Activated CD4-positive, alpha-beta T cell treated with anti-CD3 and anti-CD28 coated beads, Interleukin-2, Interleukin-4, amounts not matched to agents 100 ng/mL and 50 ng/mL, durations not matched to agents 16 hours and 8 hours (primary cell): Measurements from ENCODE around the gene FCRL4.
A peak's percentile ranks its signal among the peaks of the same experiment; 100 is the strongest.

Experiments
- DNase-seq: peaks from one replicate; pipeline ENCODE4 v3.0.0-alpha.2; 2020; ENCODE audit warnings: low spot score

FCRL4 gene

DNA sequence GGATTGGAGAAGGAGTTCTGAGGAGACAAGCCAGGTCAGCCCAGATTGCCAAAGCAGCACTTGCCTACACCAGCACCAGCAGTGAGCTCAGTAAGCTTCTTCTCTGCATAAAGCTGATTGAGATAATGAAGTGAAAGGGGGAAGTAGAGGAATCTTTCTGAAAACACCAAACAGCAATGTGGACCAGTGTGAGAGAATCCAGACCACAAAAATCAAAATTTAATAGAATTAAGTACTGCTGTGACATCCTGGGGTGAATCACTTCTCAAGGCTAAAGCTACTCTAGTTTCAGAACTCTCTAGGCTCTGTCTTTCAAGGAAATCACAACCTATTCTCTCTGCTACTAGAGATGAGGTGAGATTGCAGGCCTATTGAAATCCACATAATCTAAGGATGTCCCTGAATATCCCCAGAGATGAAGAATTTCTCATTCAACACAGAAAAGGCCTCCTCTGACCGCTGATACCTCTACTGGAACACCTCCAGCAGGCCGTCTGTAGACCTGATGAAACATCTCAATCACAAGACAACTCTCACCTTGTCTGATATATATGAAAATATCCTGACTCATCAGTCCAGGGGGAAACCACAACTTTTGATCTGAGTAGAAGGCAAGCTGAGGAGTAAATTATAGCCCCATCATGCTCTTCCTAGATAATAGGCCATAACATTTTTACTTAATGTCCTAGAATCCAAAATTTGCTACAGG lies at the start of gene FCRL4:
FCRL4 (minus strand) TSS at position 127 of the 709 bp plus-strand sequence. CDS start 141 bp downstream, outside the sequence.
- DNase-seq, result peak; percentile 32

DNA sequence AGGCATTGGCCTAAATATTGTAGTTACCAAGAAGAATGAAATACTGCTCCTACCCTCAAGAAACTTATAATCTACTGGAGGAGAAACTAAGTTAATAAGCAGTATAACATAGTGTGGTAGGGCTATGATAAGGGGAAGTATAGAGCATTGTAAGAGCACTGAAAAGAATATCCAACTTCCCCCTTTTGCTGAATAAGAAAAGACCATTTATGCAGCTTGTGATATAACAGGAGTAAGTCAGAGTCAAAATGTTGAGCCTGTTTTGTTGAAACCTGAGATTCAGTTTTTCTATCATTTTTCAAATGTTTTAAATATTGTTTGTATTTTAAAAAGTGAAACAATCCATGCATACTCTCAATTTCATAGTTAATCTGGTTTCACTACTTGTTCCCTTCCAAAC lies 48.3 kb upstream of the FCRL4 start:
- no peak for DNase-seq

DNA sequence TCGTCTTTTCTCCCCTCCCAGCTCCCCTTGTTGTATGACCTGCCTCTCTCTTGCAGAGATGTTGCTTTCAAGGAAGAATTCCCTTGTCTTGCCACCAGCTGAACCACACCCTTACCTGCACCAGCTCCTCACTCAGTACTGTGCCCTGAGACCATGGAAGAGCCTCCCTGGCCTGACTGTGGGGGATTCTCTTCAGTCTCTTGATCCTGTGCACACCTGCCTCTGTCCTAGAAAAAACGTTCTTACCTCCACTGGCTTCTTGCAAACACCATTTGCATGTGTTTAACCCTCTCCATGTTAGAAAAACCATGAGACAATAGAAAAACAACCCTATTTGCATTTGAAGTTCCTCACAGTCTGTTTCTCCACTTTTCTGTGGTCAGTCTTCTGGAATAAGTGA lies 43.3 kb upstream of the FCRL4 start:
- DNase-seq, result no peak

DNA sequence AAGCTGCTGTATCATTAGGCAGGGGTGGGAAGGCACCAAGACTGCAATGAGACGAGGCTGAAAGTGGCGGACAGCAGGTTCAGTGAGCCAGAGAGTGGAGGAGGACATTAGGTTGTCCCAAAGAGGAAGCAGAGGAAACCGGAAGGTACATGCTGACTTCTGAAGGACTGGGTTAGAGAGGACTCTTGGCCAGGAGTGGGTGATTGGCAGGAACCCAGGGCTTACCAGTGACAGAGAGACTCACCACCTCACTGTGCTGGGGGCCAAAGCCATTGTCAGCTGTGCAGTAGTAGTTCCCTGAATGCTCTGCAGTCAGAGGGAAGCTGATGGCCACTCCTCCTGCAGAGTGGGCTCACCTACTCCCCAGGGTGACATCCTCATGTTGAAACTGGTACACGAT lies 41.9 kb upstream of the FCRL4 start:
- DNase-seq, result no peak

DNA sequence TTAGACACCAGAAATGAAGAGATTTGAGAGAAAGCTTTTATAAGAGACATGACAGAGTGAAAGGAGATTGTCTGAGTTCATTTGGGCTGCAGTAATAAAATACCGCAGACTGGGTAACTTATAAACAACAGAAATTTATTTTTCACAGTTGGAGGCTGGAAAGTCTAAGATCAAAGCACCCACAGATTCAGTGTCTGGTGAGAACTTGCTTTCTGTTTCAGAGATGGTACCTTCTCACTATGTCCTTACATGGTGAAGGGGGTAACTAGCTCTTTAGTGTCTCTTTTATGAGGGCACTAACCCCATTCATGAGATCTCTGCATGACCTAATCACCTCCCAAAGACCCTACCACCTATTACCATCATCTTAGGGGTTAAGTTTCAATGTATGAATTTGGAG lies 30.9 kb upstream of the FCRL4 start:
- no peak for DNase-seq

DNA sequence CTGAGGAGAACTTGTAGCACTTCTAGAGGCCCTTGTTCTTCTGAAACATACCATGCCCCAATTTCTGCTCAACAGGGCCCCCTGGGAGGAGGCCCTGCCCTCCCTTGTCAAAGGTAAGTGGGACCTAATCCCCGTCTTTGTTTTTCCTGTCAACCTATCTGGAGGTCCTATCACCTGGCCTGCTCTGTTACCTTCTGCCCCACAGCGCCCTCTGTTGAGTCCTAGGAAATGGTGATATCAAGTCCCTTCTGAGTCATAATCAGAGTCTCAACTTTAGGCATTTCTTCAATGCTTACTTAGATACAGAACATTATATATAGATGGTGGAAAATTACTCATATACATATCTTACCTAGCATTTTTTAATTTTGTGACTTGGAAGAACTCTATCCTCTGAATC lies 28.2 kb upstream of the FCRL4 start:
- DNase-seq, result peak; percentile 33

DNA sequence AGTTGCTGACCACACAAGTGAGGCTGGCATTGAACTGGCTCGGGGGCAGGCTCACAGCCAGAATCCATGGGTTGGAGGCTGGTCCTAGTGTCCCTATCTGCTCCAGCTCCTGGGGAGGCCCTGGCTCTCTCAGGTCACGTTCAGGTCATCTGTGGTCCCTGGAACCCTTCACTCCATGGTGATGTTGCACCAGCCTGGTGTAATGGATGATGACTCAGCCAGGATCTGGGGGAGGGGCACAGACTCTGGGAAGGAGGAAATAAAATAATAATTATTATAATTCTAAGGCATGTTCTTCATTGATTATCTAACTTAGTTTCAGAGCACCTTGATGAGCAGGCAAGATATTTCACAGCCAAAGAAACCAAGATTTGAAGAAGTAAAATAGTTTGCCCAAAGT lies 26.6 kb upstream of the FCRL4 start:
- no peak for DNase-seq

DNA sequence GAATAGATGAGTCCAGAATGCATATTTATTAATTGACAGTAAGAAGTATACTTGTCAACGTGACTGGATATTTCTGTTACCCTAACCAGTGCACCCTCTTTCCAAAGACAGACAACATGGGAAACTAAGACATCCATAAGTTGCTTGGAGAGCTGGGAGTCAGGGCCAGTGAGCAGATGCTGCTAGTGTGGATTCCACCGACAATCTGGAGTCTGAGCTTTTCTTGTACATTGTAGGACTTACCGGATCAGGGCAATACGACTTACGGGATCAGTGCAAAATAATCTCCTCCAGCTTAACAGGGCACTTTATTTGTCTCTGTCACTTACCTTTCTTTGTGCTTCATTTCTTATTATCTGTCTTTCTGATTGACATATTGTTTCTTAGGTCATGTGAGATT lies 24.6 kb upstream of the FCRL4 start:
- DNase-seq, result no peak

DNA sequence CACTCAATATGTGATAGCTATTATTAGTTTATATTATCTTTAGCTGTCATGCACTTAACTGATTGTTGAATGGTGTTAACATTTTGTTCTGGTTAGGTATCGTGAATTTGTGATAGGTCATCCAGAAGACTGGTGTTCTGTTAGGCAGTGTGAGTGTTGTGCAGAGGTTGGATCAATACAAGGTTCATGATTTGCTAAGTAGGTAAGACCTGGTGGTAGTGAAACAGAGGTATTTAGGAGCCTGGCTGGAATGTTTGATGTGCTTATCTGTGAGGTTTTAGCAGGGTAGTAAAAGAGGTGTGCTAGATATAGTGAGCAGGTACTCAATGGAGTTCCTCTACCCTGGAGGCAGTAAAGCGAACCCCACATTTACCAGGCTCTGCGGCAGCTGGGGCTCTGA lies 20.3 kb upstream of the FCRL4 start:
- DNase-seq, result no peak

DNA sequence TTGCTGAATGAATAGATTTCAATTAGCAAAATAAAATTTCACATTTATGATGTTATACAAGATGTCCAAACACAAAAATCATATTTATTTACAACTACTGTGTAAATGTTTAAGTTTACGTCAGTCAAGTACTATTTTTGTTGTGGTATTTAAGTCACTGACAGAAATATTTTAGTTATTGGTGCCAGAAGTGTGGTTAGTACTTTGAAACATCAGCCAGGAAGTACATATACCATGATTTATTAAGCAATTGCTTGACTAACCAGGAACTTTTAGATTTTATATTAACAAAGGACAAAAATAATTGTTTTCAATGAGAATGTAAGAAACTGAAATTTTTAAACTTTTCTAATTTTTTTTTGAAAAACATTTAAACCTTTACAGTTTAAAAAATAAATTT lies 2.4 kb upstream of the FCRL4 start:
- DNase-seq, result no peak

DNA sequence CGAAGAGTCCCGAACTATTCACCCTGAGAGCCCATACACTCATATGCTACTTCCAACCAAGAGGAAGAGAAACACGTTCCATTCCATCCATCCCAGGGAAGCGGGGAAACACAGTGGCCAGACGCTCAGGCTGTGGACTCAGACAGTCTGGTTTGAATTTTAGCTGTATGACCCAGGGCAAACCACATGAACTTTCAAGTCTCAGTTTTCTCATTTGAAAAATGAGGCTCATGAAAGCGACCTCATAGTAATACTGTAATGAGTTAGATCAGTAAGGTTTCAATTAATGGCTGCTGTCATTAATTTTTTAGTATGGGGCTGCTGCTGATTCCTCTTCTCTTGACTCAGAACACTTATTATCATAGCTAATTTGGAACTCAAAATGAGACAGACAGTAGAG lies 1.5 kb downstream of the FCRL4 start:
- DNase-seq, result no peak

DNA sequence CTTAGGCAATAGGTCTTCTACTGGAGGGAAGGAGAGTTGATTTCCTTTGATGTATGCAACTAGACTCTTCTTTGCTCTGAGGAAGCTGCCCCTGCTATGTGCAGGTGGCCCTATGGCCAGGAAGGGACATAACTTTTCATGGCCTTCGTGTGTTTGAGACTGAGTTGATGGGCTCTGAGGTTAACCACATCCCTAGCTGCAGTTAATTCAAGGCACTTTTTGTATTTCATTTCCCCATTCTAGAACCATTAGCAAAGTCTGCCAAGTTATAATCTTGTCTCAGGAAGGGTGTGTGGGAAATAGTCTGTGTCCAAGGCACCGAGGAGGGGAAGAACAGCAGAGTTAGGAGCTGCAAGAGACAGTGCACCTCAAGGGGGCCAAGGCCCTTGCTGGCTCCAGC lies 2.5 kb downstream of the FCRL4 start:
- no peak for DNase-seq

DNA sequence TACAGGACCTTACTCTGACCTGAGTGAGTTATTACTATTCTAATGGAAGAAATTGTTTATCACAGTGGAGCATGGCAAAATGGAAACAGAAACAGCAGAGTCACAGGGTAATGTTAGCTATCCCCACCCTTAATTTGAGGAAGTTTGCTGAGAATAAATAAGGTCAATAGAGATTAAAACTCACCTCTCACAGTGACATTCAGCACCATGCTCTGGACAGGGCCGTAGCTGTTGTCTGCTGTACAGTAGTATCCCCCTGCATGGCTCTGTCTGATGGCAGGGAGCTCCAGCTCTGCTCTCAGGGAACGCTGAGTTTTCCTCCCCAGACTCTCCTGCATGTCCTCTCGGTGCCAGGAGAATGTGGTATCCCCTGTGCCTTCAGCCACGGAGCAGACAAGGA lies 11.9 kb downstream of the FCRL4 start:
- no peak for DNase-seq

DNA sequence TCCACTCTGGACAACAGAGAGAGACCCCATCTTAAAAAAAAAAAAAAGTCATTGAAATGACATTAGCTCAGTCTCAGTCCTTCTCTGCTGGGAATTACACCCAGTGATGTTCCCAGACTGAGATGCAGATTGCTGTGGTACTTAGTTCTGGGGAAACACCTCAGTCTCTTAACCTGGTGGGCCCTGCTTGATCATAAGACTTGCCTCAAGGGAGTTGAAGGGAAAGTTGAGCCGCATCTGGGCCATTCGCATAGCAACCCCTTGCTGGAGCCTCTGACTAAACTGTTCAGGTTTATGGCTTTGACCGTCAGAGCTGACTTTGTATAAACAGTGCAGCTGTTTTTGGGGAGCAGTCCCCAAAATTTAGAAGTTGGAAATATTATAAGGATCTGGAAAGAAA lies 13.4 kb downstream of the FCRL4 start:
- no peak for DNase-seq

DNA sequence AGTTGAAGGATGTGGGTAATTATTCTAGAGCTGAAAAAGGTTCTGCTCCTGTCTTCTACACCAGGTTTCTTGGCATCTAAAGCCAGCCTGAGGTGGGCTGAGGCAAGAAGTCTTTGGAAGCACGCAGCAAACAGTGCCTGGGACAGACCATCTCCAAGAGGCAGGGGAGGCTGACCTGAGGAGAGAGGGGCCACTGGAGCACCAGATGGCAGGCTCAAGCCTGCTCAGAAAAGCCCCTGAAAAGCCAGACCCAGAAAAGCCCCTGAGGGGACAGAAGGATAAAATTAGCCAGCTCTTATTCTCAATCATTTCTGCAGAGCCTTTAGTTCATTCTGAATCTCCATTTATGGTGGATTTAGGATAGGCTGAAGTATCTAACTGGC lies 17.1 kb downstream of the FCRL4 start:
- DNase-seq, result no peak

DNA sequence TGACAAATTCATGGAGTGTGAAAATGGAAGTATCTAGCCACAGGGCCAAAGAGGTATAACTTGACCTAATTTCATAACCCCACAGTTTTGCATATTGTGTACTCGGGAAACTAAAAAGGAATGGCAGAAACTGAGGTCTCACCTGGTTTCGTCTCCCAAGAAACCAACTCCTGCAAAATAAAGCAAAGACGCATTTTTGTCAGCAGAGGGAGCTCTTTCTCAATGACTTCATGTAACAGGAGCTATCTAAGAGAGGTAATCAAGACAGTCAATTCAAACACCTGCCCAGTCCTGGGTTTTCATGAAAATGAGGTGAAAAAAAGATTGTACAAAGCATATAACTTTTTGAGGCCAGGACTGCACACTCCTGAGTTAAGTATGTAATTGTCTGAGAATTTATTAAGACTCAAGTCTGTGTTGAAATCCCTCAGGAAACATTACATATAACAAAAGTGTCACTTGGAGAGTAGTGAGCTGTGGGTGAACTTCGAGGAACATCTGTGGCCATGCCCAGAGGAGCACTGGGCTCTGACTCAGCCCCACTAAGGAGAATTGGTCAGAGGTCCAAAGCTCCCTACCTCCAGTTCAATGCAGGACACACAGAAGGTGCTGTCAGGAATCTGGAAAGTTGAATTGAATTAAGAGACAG lies 17.6 kb downstream of the FCRL4 start:
- peak; percentile 46 for DNase-seq

DNA sequence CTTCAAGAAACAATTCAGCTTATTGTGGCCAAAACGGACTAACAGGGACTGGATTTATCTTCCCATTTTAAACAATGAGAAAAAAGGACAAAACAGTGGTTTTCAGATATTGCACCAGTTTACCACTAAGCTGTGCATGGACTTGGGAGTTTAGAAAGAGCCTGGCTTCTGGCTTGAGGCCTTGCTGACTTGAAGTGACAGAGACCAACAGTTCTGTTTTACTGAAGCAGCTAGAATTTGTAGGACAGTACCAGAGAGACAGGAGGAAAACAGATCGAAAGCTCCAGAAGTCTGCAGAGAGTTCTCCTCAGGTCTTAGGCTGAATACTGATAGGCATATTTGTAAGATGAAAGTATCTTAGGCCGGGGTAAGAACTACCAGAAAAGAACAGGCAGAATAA lies 20.5 kb downstream of the FCRL4 start:
- DNase-seq, result no peak

DNA sequence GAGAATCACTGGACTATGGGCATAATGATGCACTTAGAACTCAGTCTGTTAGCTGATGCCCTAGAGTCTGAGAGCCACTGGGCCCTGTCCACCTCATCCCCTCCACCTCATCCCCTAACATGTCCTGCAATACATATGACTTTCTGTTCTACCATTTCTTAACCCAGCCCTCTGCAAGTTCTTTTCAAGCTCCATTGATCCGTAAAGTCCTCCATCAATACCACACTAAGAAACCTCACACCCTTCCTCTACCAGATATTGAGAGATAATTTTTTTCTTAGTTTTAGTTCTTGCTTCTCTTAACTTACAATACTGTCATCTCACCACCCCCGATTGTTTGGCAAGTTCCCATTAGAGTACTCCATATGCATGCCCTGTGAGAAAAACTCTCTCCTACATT lies 22.1 kb downstream of the FCRL4 start:
- DNase-seq, result no peak

DNA sequence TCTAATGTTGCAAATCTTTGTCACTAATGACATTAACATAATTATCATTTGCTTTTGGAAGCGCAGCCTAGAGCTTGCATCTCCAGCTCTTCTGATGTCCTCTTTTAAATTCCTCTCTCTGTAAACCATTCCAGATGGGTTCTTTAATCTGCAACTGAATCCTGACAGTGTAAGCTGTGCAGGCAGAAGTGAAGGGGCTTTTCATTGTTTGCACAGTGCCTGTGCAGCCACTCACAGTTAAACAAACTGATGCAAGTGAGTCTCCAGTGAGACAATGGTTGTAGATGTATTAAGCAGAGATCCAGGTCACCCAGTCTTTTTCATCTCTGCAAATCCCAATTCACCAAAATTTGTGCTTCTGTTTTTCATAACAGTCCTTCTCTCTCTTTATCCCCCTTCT lies 23.0 kb downstream of the FCRL4 start:
- DNase-seq, result no peak

DNA sequence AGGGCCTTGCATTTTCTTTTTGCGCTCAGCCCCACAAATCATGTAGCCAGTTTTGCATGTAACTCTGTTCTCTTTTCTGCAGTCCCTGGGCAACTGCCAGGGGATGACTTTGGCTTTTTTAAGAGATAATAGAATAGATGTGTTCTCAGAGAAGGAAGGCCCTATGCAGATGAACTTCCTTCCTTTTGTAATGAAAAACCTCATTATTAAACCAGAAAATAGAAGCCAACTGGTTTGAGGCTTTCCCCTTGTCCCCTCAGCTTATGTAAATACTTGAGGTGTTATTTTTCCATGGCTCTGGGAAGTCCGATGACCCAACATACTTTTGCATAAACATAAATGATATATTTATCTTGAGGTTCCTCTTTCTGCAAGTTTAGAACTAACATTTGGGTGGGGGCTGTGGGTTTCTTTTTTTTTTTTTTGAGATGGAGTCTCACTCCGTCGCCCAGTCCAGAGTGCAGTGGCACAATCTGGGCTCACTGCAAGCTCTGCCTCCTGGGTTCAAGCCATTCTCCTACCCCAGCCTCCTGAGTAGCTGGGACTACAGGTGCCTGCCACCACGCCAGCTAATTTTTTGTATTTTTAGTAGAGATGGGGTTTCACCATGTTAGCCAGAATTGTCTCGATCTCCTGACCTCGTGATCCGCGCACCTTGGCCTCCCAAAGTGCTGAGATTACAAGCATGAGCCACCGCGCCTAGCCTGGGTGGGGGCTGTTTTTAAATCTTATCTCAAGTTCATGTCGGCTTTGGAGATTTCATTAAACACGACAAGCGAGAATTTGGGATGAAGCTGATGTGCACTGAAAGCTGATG lies 31.2 kb downstream of the FCRL4 start:
- no peak for DNase-seq

DNA sequence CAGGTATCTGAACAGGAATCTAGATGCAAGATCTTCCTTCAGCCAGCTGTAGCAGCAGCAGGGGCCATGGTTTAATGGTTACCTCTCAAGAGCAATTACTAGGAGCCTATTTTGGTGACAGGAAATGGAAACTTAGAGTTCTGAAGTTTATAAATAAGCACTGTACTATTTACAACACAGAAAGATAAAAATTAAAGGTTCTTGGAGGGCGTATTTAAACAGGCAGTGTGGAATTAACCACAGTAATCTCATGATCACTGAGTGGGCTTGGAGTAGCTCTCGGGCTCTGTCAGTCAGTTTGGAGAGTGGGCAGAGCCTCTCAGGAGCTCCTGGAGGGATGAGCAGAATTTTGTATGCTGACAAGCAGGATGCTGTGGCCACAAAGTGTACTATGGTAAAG lies 35.4 kb downstream of the FCRL4 start:
- no peak for DNase-seq

DNA sequence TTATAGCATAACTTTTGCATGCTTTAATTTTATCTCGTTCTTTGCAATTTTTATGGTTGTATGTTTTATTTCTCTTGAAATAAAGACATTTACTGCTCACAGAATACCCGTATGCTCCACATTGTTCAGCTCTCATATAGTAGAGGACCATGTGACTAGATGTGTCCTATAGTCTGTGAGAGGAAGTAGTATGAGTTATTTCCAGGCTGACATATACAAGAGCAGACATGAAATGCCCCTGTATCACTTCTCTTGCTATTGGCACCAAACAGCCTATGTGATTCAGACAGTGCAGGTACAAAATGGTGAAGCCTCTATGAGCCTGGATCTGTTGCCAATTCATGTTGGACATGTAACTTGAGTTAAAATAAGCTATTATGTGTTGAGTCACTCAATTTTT lies 39.8 kb downstream of the FCRL4 start:
- DNase-seq, result no peak
